HG03196 (cell line): Measurements from ENCODE around the gene DUSP22.
A peak's percentile ranks its signal among the peaks of the same experiment; 100 is the strongest.
"Not testable (repeated sequence)": the region's sequence is repeated elsewhere in the genome, so short reads cannot be mapped to it uniquely, and the experiment has no call there.

Source experiments
- ATAC-seq: cut with Tn5 transposase; IDR thresholded peaks from one replicate; pipeline ENCODE4 v1.9.1; 2021; ENCODE audit not compliant: unreplicated experiment

DUSP22 gene

GRCh38 chr6:291697-292505, at the start of gene DUSP22:
Gene DUSP22, plus strand, starts transcription at chr6:292487. Its CDS starts 53 bp downstream, at chr6:292540.
- ATAC-seq: peak; percentile 35

GRCh38 chr6:246352-246751, 45.9 kb upstream of the DUSP22 start:
- ATAC-seq: no peak

GRCh38 chr6:247351-247750, 44.9 kb upstream of the DUSP22 start:
- ATAC-seq: no peak

- ATAC-seq: not testable (repeated sequence)
Observed at GRCh38 chr6:248046-248445, 44.2 kb upstream of the DUSP22 start.

GRCh38 chr6:250676-251075, 41.6 kb upstream of the DUSP22 start:
- no peak for ATAC-seq

- no peak for ATAC-seq
Observed at GRCh38 chr6:251920-252319, 40.4 kb upstream of the DUSP22 start.

- ATAC-seq: no peak
Observed at GRCh38 chr6:252775-253535, 39.3 kb upstream of the DUSP22 start.

GRCh38 chr6:254016-254415, 38.3 kb upstream of the DUSP22 start:
- no peak for ATAC-seq

- no peak for ATAC-seq
Observed at GRCh38 chr6:255041-255750, 37.1 kb upstream of the DUSP22 start.

GRCh38 chr6:255751-256083, 36.6 kb upstream of the DUSP22 start:
- ATAC-seq: no peak

- ATAC-seq: no peak
Observed at GRCh38 chr6:256169-256568, 36.1 kb upstream of the DUSP22 start.

- ATAC-seq: no peak
Observed at GRCh38 chr6:257031-257725, 35.1 kb upstream of the DUSP22 start.

GRCh38 chr6:257774-258173, 34.5 kb upstream of the DUSP22 start:
- ATAC-seq: no peak

- ATAC-seq: no peak
Observed at GRCh38 chr6:259316-259715, 33.0 kb upstream of the DUSP22 start.

GRCh38 chr6:259901-260508, 32.3 kb upstream of the DUSP22 start:
- ATAC-seq: peak; percentile 76

- ATAC-seq: no peak
Observed at GRCh38 chr6:264626-265025, 27.7 kb upstream of the DUSP22 start.

- ATAC-seq: no peak
Observed at GRCh38 chr6:268394-268935, 23.8 kb upstream of the DUSP22 start.

GRCh38 chr6:273551-274058, 18.7 kb upstream of the DUSP22 start:
- no peak for ATAC-seq

- ATAC-seq: no peak
Observed at GRCh38 chr6:277746-278145, 14.5 kb upstream of the DUSP22 start.

GRCh38 chr6:278494-278893, 13.8 kb upstream of the DUSP22 start:
- no peak for ATAC-seq
